WERI-Rb-1 (cell line): ENCODE results near the gene SMIM28.

Source experiments
- DNase-seq: peaks from one replicate; pipeline ENCODE4 v3.0.0-alpha.2; 2020
- H3K27ac ChIP-seq: fragments of 250-450 bp; sonication (Bioruptor Pico); 2 replicates; pipeline ENCODE4 v1.5.1; 2020; ENCODE audit warnings: mild to moderate bottlenecking, moderate library complexity
- H3K27me3 ChIP-seq: fragments of 250-450 bp; sonication (Bioruptor Pico); 2 replicates; pipeline ENCODE4 v1.5.1; 2021; ENCODE audit warnings: mild to moderate bottlenecking, low read depth, moderate library complexity; ENCODE audit not compliant: insufficient read depth, severe bottlenecking
- H3K36me3 ChIP-seq: fragments of 250-450 bp; sonication (Bioruptor Pico); 2 replicates; pipeline ENCODE4 v1.5.1; 2020; ENCODE audit warnings: mild to moderate bottlenecking, moderate library complexity
- H3K4me3 ChIP-seq: 2 replicates; pipeline ENCODE4 v1.5.1; 2011; ENCODE audit warnings: low read depth, mild to moderate bottlenecking, control low read depth, low read length
- H3K9me3 ChIP-seq: fragments of 250-450 bp; sonication (Bioruptor Pico); 2 replicates; pipeline ENCODE4 v1.5.1; 2021; ENCODE audit warnings: mild to moderate bottlenecking, moderate library complexity; ENCODE audit not compliant: severe bottlenecking
- CTCF ChIP-seq: IDR thresholded peaks from 2 replicates; pipeline ENCODE4 v1.5.1; 2011; ENCODE audit warnings: low read depth, mild to moderate bottlenecking, control low read depth, inconsistent platforms, low read length

SMIM28 gene

GRCh38 chr6:138400326-138400725 is 22.6 kb downstream of the SMIM28 start:
- H3K4me3 ChIP-seq = no peak overlapping the region
- no peaks in the 10 kb centered on the region; the same call in 1 of the 2 replicates for H3K36me3 ChIP-seq
- no peaks in the 10 kb centered on the region for H3K9me3 ChIP-seq
- H3K27ac ChIP-seq = no peak overlapping the region
- DNase-seq = no peak
- H3K27me3 ChIP-seq = no peaks in the 10 kb centered on the region
- TF ChIP-seq CTCF = no peak

GRCh38 chr6:138401960-138402837 is 24.5 kb downstream of the SMIM28 start:
- TF ChIP-seq CTCF = no peak
- Histone ChIP-seq H3K36me3 (peaks cover 16% of the 10 kb centered on the region), H3K4me3 (no peak overlapping the region), H3K27me3 (no peaks in the 10 kb centered on the region), H3K9me3 (no peaks in the 10 kb centered on the region), H3K27ac (no peak overlapping the region)
- DNase-seq = no peak

- no peaks in the 10 kb centered on the region for H3K9me3 ChIP-seq
- H3K4me3 ChIP-seq = peak overlapping the region; percentile 79
- DNase-seq = no peak
- TF ChIP-seq CTCF = no peak
- no peaks in the 10 kb centered on the region for H3K27me3 ChIP-seq
- H3K27ac ChIP-seq = no peak overlapping the region; the same call in 1 of the 2 replicates
- peaks cover 23% of the 10 kb centered on the region for H3K36me3 ChIP-seq
Observed at GRCh38 chr6:138402838-138403187, 25.1 kb downstream of the SMIM28 start.

- Histone ChIP-seq H3K27ac (peak overlapping the region; percentile 76), H3K27me3 (no peaks in the 10 kb centered on the region), H3K9me3 (no peaks in the 10 kb centered on the region), H3K4me3 (peak overlapping the region; percentile 79), H3K36me3 (peaks cover 28% of the 10 kb centered on the region)
- peak; percentile 50 for TF ChIP-seq CTCF
- DNase-seq = peak; percentile 64
Observed at GRCh38 chr6:138403324-138403800, 25.7 kb downstream of the SMIM28 start.

GRCh38 chr6:138403801-138404665 is 26.3 kb downstream of the SMIM28 start, which contains the start of gene HEBP2:
HEBP2 (plus strand) TSS chr6:138404223; CDS start chr6:138404496, 273 bp downstream.
- H3K9me3 ChIP-seq = no peaks in the 10 kb centered on the region
- peaks cover 31% of the 10 kb centered on the region for H3K36me3 ChIP-seq
- H3K4me3 ChIP-seq = peak within 1 kb of the TSS; percentile 79
- H3K27ac ChIP-seq = peak within 1 kb of the TSS; percentile 76
- TF ChIP-seq CTCF = peak; percentile 62
- no peaks in the 10 kb centered on the region for H3K27me3 ChIP-seq
- DNase-seq = peak; percentile 98
